K562 (cell line): Measurements from ENCODE around the gene MTARC2.

ENCODE experiments used
- ATF3 ChIP-seq, 2 experiments: fragments of 450-650 bp in 1 of 2; sonication (generic) in 1 of 2; formaldehyde crosslinking in 1 of 2; IDR thresholded peaks in 1 of 2; conservative IDR thresholded peaks in 1 of 2; 2 replicates each; pipeline versions ENCODE4 v1.6.1 to v1.8.1; 2016 to 2023; ENCODE audit warnings: mild to moderate bottlenecking in 2 of 2, moderate library complexity in 2 of 2, inconsistent platforms in 1 of 2, missing genetic modification reagents in 1 of 2
- ERF ChIP-seq: fragments of 450-650 bp; formaldehyde crosslinking; IDR thresholded peaks from 2 replicates; pipeline ENCODE4 v1.4.0; 2020; ENCODE audit warnings: mild to moderate bottlenecking, mixed read lengths
- KAT8 ChIP-seq: fragments of 450-650 bp; IDR thresholded peaks from 2 replicates; pipeline ENCODE4 v1.6.1; 2016; ENCODE audit warnings: low read depth, mild to moderate bottlenecking
- LCOR ChIP-seq: sonication (generic); formaldehyde crosslinking; IDR thresholded peaks from 2 replicates; pipeline ENCODE4 v1.8.0; 2022; ENCODE audit warnings: mild to moderate bottlenecking, missing genetic modification reagents
- LEF1 ChIP-seq: fragments of 450-650 bp; IDR thresholded peaks from 2 replicates; pipeline ENCODE4 v1.6.1; 2016; ENCODE audit warnings: mild to moderate bottlenecking
- MYC ChIP-seq, 2 experiments: fragments of 250-450 bp in 1 of 2; sonication (Bioruptor Pico) in 1 of 2; IDR thresholded peaks; 2 replicates each; pipeline versions ENCODE4 v1.5.1 to v1.6.1; 2012 to 2021; ENCODE audit warnings: low read depth in 2 of 2, borderline replicate concordance in 1 of 2, improper control_type of control experiment in 1 of 2, low read length in 1 of 2, mild to moderate bottlenecking in 1 of 2, moderate library complexity in 1 of 2
- POLR2AphosphoS5 ChIP-seq: IDR thresholded peaks from 2 replicates; pipeline ENCODE4 v1.6.1; 2011; ENCODE audit warnings: mild to moderate bottlenecking, low read depth, low read length, moderate library complexity; ENCODE audit not compliant: control insufficient read depth, insufficient read depth
- TF ChIP-seq, protein P1 (sequence below), 3 experiments: IDR thresholded peaks in 2 of 3; conservative IDR thresholded peaks in 1 of 3; 2 replicates each; pipeline ENCODE4 v1.5.1; 2011 to 2012; ENCODE audit warnings: low read length in 3 of 3, mild to moderate bottlenecking in 3 of 3, control low read depth in 2 of 3, improper control_type of control experiment in 1 of 3, inconsistent platforms in 1 of 3, low read depth in 1 of 3, mixed read lengths in 1 of 3, moderate library complexity in 1 of 3; ENCODE audit not compliant: insufficient read depth in 2 of 3

DNA sequence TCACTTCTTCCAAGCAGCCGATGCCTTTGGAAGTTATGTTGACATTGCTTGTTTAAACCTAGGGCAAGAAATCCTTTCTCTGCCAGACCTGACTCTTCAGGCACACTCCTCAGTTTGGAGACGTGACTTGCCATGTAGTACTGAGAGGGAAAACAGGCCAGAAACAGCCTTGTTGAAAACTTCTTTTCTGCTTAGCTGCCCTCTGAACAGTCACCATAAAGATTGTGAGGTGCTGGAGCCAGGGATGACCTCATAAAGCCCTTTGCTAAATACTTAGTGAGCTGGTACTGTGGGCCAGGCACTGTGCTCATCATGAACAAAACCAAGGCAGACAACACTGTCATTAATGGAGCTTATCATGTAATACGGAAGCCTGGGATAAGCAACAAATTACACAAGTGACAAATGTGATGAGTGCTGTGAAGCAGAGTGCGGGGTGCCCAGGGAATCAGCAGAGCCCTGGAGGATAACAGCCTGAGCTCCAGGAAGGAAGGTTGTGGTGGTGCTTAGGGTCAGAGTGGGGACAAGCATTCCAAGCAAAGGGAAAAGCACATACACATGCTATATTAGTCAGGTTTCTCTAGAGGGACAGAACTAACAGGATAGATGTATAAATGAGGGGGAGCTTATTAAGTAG is 80.9 kb downstream of the MTARC2 start:
- TF ChIP-seq MYC (IDR thresholded peaks at IDR 0.05; ENCODE audit: low read depth, low read length) (no peak), MYC (CRISPR knock-in tag; IDR thresholded peaks at IDR 0.05; ENCODE audit: borderline replicate concordance, low read depth) (no peak), ERF (CRISPR knock-in tag) (no peak), KAT8 (no peak), ATF3 (IDR thresholded peaks at IDR 0.05) (no peak), ATF3 (CRISPR knock-in tag; conservative IDR thresholded peaks at IDR 0.05) (no peak), POLR2AphosphoS5 (no peak), LEF1 (no peak), LCOR (CRISPR knock-in tag) (no peak)
- TF ChIP-seq, protein P1, sequence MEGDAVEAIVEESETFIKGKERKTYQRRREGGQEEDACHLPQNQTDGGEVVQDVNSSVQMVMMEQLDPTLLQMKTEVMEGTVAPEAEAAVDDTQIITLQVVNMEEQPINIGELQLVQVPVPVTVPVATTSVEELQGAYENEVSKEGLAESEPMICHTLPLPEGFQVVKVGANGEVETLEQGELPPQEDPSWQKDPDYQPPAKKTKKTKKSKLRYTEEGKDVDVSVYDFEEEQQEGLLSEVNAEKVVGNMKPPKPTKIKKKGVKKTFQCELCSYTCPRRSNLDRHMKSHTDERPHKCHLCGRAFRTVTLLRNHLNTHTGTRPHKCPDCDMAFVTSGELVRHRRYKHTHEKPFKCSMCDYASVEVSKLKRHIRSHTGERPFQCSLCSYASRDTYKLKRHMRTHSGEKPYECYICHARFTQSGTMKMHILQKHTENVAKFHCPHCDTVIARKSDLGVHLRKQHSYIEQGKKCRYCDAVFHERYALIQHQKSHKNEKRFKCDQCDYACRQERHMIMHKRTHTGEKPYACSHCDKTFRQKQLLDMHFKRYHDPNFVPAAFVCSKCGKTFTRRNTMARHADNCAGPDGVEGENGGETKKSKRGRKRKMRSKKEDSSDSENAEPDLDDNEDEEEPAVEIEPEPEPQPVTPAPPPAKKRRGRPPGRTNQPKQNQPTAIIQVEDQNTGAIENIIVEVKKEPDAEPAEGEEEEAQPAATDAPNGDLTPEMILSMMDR (IDR thresholded peaks at IDR 0.05 in 2 of 3, conservative IDR thresholded peaks at IDR 0.05 in 1 of 3; ENCODE audit: insufficient read depth in 2 of 3, low read depth in 1 of 3, low read length in 3 of 3): no peak
